HG02943 (cell line): Measurements from ENCODE around the gene FKBP3.
"Not testable (repeated sequence)": the region's sequence is repeated elsewhere in the genome, so short reads cannot be mapped to it uniquely, and the experiment has no call there.

ENCODE experiments used
- ATAC-seq: cut with Tn5 transposase; IDR thresholded peaks from one replicate; pipeline ENCODE4 v1.9.1; 2021; ENCODE audit warnings: mild to moderate bottlenecking, low read depth, moderate library complexity; ENCODE audit not compliant: unreplicated experiment

Gene FKBP3

DNA sequence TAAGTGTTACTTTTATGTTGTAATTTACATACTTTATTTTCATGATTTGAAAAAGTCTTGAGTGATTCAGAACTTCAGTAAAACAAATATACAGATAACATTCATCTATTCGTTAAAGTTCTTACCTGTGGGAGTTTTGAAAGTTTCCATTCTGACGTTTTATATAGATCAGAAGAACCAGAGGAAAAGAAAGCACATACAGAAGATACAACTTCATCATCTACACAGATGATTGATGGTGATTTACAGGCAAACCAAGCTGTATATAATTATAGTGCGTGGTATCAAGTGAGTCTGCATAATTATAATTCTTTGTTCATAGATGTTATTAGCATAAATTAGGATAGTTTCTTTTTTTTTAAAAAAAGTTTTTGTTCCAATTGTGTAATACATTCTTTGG lies 20.0 kb downstream of the FKBP3 start:
- ATAC-seq = no peak

DNA sequence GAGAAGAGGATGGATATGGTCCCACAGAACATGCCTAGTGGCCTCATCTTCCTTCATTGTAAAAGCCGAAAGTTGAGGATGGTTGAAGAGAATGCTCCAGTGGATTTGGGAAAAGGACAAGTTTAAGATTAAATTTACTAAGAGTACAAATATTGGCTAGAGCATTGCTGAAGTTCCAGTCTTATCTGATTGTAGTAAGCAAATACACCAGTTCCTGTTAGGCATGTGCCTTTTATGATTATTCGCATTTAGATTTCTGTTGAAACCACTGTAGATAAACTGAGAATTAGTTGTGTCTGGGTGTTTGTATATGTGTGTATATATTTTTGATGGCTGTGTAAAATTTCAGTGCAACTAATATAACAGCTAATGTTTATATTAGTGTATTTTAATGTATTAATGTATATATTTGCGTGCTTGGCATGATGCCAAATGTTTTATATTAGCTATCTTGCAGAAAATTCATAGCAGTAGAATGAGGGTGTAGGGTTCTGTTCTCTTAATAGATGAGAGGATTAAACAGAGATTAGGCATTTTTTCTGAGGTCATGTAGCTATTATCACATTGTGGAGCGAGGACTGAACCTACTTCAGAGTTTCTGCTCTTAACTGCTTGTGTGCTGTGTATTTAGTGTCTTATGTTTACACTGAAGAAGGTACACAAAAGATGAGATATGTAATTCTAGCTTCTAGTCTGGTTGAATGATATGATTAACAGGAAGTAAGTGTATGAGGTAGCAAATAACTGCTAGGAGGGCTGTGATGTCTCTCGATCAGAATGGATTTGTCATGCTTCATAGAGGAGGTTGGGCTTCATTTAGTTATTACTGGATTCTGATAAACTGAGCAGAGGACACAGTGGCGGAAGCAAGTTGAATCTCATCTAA lies 21.1 kb downstream of the FKBP3 start:
- ATAC-seq = no peak

DNA sequence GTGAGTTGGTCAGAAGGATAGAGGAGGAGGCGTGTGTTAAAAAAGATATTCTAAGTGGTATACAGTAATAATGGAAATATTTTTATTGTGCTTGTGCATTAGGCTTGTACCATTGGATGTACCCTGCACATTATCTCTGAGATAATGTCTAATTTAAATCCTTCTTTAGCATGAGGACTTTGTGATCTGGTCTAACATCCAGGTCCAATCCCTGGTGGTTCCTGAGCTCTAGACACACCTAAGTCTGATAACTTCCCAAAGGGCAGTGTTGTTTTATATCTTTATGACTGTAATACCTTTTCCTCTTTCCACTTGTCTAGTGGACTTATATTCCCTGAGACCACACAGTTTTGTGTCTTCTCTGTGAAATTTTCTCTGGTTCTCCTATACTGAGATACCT lies 29.7 kb downstream of the FKBP3 start:
- ATAC-seq = no peak

DNA sequence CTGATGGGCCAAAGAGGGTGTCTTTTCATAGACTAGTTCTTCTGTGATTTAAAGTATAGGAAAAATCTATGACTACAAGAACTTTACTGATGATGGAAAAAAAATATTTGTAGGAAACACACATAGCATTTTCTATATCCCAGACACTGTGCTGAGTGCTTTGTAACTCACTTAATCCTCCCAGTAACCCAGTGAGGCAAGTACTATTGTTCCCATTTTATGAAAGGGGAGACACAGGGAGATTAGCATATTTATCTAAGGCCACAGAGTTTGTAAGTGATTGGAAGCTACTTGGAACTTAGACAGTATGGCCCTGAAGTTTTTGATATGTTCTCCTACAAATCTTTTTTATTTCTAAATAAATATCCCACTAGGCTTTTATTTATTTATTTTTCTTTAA lies 30.5 kb downstream of the FKBP3 start:
- no peak for ATAC-seq

DNA sequence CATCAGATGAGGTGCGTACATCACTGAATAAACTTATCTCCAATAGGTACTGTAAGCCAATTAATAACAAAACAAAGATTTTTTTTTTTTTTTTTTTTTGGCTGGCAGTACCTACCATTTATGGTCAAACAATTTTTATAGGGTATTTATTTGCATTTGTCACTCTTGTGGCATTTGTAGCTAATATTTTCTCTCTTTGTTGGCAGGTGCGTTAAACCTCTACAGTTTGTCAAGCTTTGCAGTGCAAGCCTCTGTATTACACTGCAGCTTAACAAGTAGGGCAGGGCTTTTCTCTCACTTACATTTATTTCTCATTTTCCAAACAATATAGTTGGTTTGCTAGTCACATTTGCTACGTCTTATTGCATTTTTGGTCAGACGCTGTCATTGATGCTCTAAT lies 38.1 kb downstream of the FKBP3 start:
- ATAC-seq = no peak

DNA sequence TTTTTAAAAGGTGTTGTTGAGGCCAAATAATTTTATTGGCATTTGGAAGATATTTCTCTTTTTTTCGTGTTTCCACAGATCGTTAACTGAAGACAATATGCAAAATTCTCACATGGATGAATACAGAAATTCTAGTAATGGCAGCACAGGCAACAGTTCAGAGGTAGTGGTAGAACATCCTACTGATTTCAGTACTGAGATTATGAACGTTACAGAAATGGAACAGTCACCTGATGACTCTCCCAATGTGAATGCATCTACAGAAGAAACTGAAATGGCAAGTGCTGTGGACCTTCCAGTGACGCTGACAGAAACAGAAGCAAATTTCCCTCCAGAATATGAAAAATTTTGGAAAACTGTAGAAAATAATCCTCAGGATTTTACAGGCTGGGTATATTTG lies 39.1 kb downstream of the FKBP3 start:
- ATAC-seq = no peak

DNA sequence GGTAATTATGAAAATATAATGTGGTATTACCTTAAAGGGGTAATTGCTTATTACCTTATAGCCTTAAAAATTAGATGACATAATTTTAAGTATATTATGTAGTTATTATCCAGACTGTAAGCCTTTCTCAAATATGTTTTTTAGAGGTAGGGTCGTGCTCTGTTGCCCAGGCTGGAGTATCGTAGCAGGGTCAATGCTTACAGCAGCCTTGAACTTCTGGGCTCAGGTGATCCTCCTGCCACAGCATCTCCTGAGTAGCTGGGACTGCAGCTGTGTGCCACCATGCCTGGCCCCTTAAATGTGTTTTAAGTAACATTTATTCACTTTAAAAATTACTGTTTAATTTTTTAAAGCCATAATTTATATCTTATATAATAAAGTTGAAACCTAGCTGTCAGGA lies 40.0 kb downstream of the FKBP3 start:
- ATAC-seq = no peak

DNA sequence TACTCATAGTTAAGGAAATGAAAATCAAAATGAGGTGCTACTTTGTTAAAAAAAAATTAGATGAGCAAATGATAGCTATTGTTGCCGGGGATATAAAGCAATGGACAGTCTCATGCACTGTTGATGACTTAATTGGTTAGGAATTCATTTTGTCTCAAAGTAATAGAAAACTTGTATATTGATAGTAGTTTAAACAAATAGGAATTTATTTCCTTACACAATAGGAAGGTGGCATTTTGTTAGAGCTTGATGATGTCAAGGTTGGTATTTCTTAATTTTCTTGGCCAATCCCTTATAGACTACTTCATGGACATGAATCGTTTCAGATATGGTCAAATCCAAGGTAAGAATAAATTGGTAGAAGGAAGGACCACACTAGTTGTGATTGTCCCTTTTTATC lies 42.6 kb downstream of the FKBP3 start:
- no peak for ATAC-seq

DNA sequence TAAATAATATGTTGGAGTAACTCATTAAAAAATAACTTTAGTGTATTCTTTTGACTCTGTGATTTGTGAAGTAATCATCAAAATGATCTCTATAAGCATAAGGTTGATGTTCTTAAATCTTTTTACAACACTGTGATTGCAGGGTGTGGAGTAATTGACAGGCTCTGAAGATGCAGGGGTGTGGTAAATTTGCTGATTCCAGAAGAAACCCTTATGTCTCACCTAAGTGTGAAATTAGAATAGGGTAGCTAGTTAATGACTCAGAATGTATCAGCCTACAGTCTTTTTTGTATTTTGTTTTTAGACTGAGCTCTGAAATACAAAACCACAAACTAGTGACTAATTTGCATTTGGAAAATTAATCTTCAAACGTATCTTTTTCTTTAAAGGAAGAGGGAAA lies 44.5 kb downstream of the FKBP3 start:
- ATAC-seq = no peak

DNA sequence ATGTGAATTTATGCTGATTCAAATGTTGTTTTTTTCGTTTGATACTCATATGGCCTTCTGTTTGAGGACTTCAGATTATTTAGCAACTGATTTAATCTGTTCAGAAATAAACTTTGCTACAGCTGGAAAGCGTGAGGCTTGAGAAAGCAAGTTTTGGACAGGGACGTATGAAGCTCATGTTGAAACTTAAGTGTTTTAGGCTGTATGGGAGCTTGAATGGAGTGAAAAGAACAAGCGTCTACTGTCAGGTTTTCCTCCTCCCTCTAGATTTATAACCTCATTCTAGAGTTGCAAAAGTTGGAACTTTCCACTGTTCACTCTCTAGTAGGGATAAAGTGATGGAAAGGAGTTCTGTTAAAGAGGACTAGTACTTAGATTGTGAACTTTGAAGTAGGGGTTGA lies 49.3 kb downstream of the FKBP3 start:
- ATAC-seq = peak; percentile 1

DNA sequence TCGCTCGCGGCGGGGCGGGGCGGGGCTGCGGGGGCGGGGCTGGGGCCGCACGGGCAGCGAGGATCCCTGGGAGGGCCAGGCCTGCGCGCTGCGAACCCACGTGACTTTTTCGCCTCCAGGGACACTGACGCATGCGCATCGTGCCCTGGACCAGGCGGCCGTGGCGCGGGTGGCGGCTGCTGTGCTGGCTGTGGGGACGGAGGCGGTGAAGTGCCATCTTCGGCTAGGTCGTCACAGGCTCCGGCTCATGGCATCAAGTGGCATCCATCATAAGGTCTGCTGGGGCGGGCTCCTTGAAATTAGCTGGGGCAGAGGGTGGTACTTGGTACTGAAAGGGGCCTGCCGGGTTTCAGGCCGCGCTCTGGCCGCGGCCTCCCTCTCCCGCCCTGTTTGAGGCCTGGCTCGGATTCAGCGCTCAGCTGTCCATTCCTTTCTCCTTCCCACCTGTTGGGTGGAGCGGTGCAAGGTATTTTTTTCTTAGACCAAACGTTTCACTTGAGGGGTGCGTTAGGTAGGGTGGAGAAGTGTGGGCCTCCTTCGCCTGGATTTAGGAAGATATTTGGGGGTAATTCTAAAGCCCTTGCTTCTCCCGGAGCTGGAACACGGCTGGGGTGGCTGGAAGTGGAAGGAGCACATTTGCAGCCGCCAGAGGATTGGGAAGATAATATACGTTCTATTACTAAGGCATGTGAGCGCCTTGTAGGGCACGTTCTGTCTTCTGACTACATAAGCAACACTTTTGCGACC lies 50.1 kb downstream of the FKBP3 start, which contains the start of gene PRPF39:
Gene PRPF39, plus strand, starts transcription at position 141 of the 747 bp plus-strand sequence. CDS start 11,124 bp downstream, outside the sequence.
- ATAC-seq = peak; percentile 92

DNA sequence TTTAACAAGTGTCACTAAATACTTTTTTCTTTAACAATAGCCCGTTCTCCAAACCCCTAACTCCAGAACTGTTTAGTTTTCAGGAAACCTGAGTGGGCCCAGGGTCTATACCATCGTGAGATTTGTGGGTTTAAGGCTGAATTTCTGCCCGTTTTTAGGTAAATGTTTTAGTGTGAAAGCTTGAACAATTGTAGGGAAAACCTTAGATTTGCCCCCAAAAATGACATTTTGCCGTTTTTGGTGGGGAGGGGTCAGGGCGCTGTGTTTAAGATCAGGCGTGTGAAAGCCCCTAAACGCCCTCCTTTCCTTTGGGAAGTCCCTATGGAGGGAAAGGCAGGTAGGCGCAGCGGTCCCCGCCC lies 50.7 kb downstream of the FKBP3 start:
- ATAC-seq = peak; percentile 11

DNA sequence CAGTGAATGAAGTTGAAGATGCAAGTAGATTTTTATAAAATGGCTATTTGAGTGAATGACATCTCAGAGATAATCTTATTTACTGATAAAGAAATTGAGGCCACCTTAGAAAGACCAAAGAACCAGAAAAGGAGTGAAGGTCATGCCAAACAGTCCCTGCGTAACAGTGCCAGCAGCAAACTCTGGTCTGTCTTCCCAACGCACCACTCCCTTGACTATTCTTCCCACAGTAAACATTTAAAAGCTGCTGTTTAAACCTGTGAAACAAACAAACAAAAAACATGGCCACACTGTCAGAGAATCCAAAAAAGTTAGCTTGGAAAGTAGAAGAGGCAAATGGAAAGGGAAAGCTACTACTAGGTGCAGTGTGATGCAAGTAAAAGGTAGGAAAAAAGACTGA lies 51.9 kb downstream of the FKBP3 start:
- ATAC-seq = no peak

DNA sequence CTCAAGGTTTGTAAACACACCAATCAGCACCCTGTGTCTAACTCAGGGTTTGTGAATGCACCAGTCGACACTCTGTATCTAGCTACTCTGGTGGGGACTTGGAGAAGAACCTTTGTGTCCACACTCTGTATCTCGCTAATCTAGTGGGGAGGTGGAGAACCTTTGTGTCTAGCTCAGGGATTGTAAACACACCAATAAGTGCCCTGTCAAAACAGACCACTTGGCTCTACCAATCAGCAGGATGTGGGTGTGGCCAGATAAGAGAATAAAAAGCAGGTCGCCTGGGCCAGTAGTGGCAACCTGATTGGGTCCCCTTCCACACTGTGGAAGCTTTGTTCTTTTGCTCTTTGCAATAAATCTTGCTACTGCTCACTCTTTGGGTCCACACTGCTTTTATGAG lies 53.2 kb downstream of the FKBP3 start:
- not testable (repeated sequence) for ATAC-seq

DNA sequence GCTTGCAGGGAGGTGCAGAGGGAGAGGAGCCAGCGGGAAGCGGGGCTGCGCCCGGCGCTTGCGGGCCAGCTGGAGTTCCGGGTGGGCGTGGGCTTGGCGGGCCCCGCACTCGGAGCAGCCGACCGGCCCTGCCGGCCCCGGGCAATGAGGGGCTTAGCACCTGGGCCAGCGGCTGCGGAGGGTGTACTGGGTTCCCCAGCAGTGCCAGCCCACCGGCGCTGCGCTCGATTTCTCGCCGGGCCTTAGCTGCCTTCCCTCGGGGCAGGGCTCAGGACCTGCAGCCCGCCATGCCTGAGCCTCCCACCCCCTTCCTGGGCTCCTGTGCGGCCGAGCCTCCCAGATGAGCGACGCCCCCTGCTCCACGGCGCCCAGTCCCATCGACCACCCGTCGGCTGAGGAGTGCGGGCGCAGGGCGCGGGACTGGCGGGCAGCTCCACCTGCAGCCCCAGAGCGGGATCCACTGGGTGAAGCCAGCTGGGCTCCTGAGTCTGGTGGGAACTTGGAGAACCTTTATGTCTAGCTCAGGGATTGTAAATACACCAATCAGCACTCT lies 53.8 kb downstream of the FKBP3 start:
- not testable (repeated sequence) for ATAC-seq

DNA sequence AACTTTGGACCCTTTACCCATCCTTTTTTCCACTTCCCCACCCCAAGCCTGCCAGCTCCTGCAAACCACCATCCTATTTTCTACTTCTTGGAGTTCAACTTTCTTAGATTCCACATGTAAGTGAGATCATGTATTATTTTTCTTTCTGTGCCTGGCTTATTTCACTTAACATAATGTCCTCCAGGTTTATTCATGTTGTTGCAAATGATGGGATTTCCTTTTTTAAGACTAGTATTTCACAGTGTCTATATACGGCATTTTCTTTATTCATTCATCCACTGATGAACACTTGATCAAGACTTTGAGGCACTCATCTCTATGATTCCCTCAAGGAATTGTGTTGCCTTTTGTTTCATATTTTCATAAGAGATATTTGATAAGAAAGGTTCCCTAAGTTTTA lies 56.0 kb downstream of the FKBP3 start:
- no peak for ATAC-seq

DNA sequence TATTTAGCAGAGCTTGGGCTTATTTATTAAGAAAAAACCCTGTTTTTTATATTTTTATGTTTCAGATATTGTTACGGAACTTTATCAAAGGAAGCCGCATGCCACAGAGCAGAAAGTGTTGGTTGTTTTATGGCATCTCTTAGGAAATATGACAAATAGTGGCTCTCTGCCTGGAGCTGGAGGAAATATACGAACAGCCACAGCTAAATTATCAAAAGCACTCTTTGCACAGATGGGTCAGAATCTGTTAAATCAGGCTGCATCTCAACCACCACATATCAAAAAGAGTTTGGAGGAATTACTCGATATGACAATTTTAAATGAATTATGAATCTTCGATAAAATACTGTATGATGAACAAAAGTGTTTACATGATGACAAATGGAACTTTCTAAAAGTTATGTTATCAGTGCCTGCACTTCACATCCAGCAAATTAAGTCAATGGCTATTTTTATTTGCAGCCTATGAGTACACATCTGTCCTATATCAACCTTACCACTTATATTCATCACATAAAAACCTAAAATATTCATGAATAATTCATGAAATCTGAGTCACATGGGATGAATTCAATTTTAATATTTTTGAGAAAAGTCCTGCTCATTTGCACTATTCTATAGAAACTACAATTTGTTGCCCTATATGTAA lies 60.9 kb downstream of the FKBP3 start:
- ATAC-seq = no peak

DNA sequence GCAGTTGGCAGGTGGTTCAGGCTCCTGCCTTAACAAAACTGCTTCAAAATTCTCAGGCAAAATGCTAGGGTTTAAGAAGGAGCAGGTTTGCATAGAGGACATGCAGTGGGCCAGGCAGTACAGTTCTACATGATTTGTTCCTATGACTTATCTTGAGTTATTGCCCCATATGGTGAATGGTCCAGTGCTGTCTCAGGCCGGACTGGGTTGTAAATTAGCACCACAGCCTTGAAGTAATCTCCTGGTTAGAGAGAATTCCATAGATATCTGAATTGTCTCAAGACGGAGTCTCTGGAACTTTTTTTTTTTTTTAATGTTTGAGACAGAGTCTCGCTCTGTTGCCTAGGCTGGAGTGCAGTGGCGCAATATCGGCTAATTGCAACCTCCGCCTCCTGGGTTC lies 62.2 kb downstream of the FKBP3 start:
- no peak for ATAC-seq

DNA sequence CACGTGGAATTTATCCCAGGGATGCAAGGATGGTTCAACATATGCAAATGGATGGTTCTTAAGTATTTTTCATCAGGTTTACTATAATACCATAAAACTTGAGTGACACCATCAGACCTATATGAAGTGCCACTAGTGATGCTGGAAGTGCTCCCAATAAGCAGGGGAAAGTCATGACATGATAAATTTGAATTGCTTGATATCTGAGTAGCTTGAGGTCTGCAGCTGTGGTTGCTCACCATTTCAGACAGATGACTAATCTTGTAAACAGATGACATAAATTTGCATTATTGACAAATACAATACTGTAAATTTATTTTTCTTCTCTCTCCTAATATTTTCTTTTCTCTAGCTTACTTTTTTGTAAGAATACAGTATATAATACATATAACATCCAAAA lies 64.1 kb downstream of the FKBP3 start:
- no peak for ATAC-seq

DNA sequence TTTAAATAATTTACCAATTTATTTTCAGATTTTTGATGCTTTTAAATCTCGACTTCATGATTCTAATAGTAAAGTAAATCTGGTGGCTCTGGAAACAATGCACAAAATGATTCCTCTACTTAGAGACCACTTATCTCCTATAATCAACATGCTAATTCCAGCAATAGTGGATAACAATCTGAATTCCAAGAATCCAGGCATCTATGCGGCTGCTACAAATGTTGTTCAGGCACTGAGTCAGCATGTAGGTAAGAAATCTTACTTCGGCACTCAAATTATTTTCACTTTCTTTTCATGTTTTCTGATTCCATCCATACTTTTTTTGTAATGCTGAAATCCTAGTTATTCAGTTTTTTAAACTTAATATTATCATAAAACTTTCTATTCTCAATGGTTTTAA lies 65.9 kb downstream of the FKBP3 start:
- ATAC-seq = no peak

DNA sequence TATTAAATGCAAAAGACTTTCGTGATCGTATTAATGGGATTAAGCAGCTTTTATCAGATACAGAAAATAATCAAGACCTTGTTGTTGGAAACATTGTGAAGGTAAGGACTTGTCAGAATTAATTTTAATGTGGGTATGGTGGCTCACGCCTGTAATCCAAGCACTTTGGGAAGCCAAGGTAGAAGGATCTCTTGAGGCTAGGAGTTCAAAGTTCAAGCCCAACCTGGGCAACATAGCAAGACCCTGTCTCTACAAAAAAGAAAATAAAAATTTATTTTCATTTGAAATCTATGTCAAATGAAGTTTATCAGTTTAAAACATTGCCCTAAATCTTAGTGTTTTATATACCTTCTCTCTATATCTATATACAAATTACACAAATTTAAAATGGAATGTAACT lies 67.6 kb downstream of the FKBP3 start:
- ATAC-seq = no peak
